Lung (tissue), 12 donors: ENCODE measurements around the gene INPP4A. TPM values are rescaled to one million over a fixed set of nuclear protein-coding genes. Genes with fewer than 3 reads are reported as not detected.

Experiments used
- ATAC-seq: fragments of 200-7000 bp; cut with Tn5 transposase; one replicate; pipeline ENCODE4 v1.9.1; 2020; ENCODE audit warnings: moderate number of reproducible peaks; ENCODE audit not compliant: insufficient read depth, low FRiP score
- DNase-seq, 3 donors: peaks; one replicate each; pipeline ENCODE4 v3.0.0-alpha.2; 2013 to 2017
- H3K27ac ChIP-seq, 2 donors: one replicate each; pipeline ENCODE4 v1.5.1; 2013; ENCODE audit warnings: mild to moderate bottlenecking in 2 of 2, moderate library complexity in 2 of 2, control low read depth in 1 of 2, inconsistent platforms in 1 of 2, low read depth in 1 of 2, low read length in 1 of 2
- H3K27me3 ChIP-seq, 3 donors: one replicate each; pipeline ENCODE4 v1.5.1; 2013; ENCODE audit warnings: low read length in 2 of 3; ENCODE audit not compliant: control insufficient read depth in 3 of 3, insufficient read depth in 3 of 3
- H3K36me3 ChIP-seq, 4 donors: one replicate each; pipeline ENCODE4 v1.5.1; 2013; ENCODE audit warnings: low read length in 4 of 4, mild to moderate bottlenecking in 1 of 4, moderate library complexity in 1 of 4; ENCODE audit not compliant: control insufficient read depth in 4 of 4, insufficient read depth in 4 of 4
- H3K4me1 ChIP-seq, 5 donors: one replicate each; pipeline ENCODE4 v1.5.1; 2013; ENCODE audit warnings: low read length in 5 of 5, mild to moderate bottlenecking in 2 of 5, moderate library complexity in 1 of 5; ENCODE audit not compliant: control insufficient read depth in 5 of 5, insufficient read depth in 5 of 5
- H3K4me3 ChIP-seq: one replicate; pipeline ENCODE4 v1.5.1; 2013; ENCODE audit warnings: mild to moderate bottlenecking, control low read depth, moderate library complexity
- H3K9ac ChIP-seq, 2 donors: one replicate each; pipeline ENCODE4 v1.5.1; 2013; ENCODE audit warnings: low read length in 2 of 2, control low read depth in 1 of 2; ENCODE audit not compliant: insufficient read depth in 1 of 2
- H3K9me3 ChIP-seq, 4 donors: one replicate each; pipeline ENCODE4 v1.5.1; 2013; ENCODE audit warnings: low read length in 3 of 4, mild to moderate bottlenecking in 1 of 4, moderate library complexity in 1 of 4; ENCODE audit not compliant: control insufficient read depth in 4 of 4, insufficient read depth in 3 of 4
- CTCF ChIP-seq: IDR thresholded peaks from 2 replicates; pipeline ENCODE4 v1.5.1; 2012; ENCODE audit warnings: mild to moderate bottlenecking; ENCODE audit errors: control extremely low read depth, extremely low read depth
- WGBS, 2 donors: extraction: QIAGEN DNeasy Blood & Tissue Kit; methylation state at CpG; one replicate each; pipeline ENCODE4 v1.1.7; 2013; 5-methylcytosine and 5-hydroxymethylcytosine counted together
- polyA plus RNA-seq, 2 donors: library from polyadenylated mRNA; stranded (reverse); fragments of 200-250 nt; gene quantifications; one replicate each; pipeline ENCODE4 v1.2.1, GENCODE V29; 2013
- total RNA-seq, 2 donors: library from RNA; depleted of rRNA in 1 of 2; stranded (reverse); fragments of >200 nt in 1 of 2; gene quantifications; one replicate each; pipeline ENCODE4 v1.2.1, GENCODE V29; 2014 to 2021
- donor health status: control.
- donor health status: control.
- donor health status: Bipolar disorder and iron deficiency.
- donor health status: healthy.
- donor health status: DM: yes; HTN: yes; CAD: no.

The INPP4A gene
- total and polyA plus RNA-seq, 4 donors: 8.0 to 43.3 (median 19.8) TPM

DNA sequence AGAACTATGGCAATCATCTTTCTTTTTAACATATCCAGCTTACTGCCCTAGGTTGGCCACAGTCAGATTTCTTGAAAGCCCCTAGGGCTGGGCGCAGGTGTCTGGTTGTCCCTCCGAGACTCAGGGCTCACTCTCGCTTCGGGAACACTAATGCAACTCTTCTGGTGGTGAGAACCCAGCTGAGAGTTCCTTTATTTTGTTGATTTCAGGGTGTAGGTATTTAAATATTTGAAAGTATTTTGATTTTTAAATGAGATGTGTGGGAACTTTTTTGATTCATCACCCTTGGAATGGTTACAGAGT lies 40.7 kb downstream of the INPP4A start:
- Histone ChIP-seq H3K27ac (no peak overlapping the region), H3K27me3 (no peaks in the 10 kb centered on the region), H3K36me3 (no peaks in the 10 kb centered on the region), H3K4me3 (no peak overlapping the region), H3K4me1 (peaks cover 1 to 39% (median 7%) of the 10 kb centered on the region in 5 donors), H3K9ac (no peak overlapping the region), H3K9me3 (no peaks in the 10 kb centered on the region)
- ATAC-seq (no peak), DNase-seq (no peak)
- 91 to 96% methylated on average over 4 of the region's 4 CpGs for WGBS, 2 donors
- no peak for TF ChIP-seq CTCF

- Histone ChIP-seq H3K9me3 (no peaks in the 10 kb centered on the region), H3K27ac (no peak overlapping the region), H3K36me3 (no peaks in the 10 kb centered on the region), H3K4me1 (peaks cover 0 to 35% (median 7%) of the 10 kb centered on the region in 5 donors), H3K4me3 (no peak overlapping the region), H3K27me3 (no peaks in the 10 kb centered on the region), H3K9ac (no peak overlapping the region)
- TF ChIP-seq CTCF: no peak
- no peak for DNase-seq
- WGBS, 2 donors: 68 to 85% methylated on average over 5 of the region's 5 CpGs
- ATAC-seq: no peak
These were observed 41.8 kb downstream of the INPP4A start for GRCh38 chr2:98486374-98486981.

GRCh38 chr2:98487101-98487805 lies 42.6 kb downstream of the INPP4A start:
- peaks cover 0 to 33% (median 9%) of the 10 kb centered on the region in 5 donors for H3K4me1 ChIP-seq
- WGBS, 2 donors: 94 to 95% methylated on average over 2 of the region's 2 CpGs
- no peak for TF ChIP-seq CTCF

More at GRCh38 chr2:98487101-98487805, 42.6 kb downstream of the INPP4A start:
- no peak for ATAC-seq
- no peak for DNase-seq
- no peak overlapping the region for H3K9ac ChIP-seq
- no peaks in the 10 kb centered on the region for H3K36me3 ChIP-seq
- no peak overlapping the region for H3K27ac ChIP-seq
- H3K27me3 ChIP-seq: no peaks in the 10 kb centered on the region
- H3K4me3 ChIP-seq: no peak overlapping the region
- H3K9me3 ChIP-seq: no peaks in the 10 kb centered on the region
